B cell (primary cell): ENCODE measurements around the gene NEU2. TPM values are rescaled to one million over a fixed set of nuclear protein-coding genes. Genes with fewer than 3 reads are reported as not detected.

Experiments
- ATAC-seq: fragments of 200-7000 bp; cut with Tn5 transposase; one replicate; pipeline ENCODE4 v1.10.0; 2021; ENCODE audit warnings: low read depth, mild to moderate bottlenecking, moderate number of reproducible peaks, moderate library complexity
- CTCF ChIA-PET: fragments of 350-600 bp; sonication (Branson Sonifier 250); formaldehyde crosslinking; loops from one replicate; lab custom pipeline; 2021; ENCODE audit warnings: antibody characterized with exemption, inconsistent platforms; lab: Charles Lee
- POLR2A ChIA-PET: fragments of 350-600 bp; sonication (Branson Sonifier 250); formaldehyde crosslinking; loops from one replicate; lab custom pipeline; 2021; ENCODE audit warnings: antibody characterized with exemption; lab: Charles Lee
- DNase-seq: peaks from one replicate; pipeline ENCODE4 v3.0.0; 2013
- H2AFZ ChIP-seq: 2 replicates; pipeline ENCODE4 v1.6.1; 2012; ENCODE audit warnings: mild to moderate bottlenecking, low read depth, low read length; ENCODE audit not compliant: insufficient read depth, poor library complexity, severe bottlenecking
- H3K27ac ChIP-seq, 2 donors: 1 replicate in 1 of 2; 2 replicates in 1 of 2; pipeline ENCODE4 v1.5.1; 2012 to 2013; ENCODE audit warnings: low read length in 2 of 2, mild to moderate bottlenecking in 2 of 2, moderate library complexity in 1 of 2
- H3K27me3 ChIP-seq, 4 experiments: fragments of 200-600 bp in 1 of 4; sonication (generic) in 1 of 4; replicated peaks in 1 of 4; 1 replicate in 2 of 4; 2 replicates in 2 of 4; pipeline versions ENCODE4 v1.6.1 to v1.7.0; 2013 to 2016; ENCODE audit warnings: low read length in 3 of 4, mild to moderate bottlenecking in 2 of 4, mixed read lengths in 1 of 4, moderate library complexity in 1 of 4; ENCODE audit not compliant: insufficient read depth in 4 of 4, control insufficient read depth in 3 of 4; ENCODE audit errors: control extremely low read depth in 1 of 4
- H3K36me3 ChIP-seq, 2 experiments: replicated peaks in 1 of 2; 1 replicate in 1 of 2; 2 replicates in 1 of 2; pipeline versions ENCODE4 v1.6.1 to v1.7.1; 2013; ENCODE audit warnings: low read length in 1 of 2; ENCODE audit not compliant: insufficient read depth in 2 of 2, control insufficient read depth in 1 of 2; ENCODE audit errors: control extremely low read depth in 1 of 2, extremely low read depth in 1 of 2
- H3K4me1 ChIP-seq, 2 donors: fragments of 200-600 bp in 1 of 2; sonication (generic) in 1 of 2; 1 replicate in 1 of 2; 2 replicates in 1 of 2; pipeline versions ENCODE4 v1.5.1 to v1.6.1; 2013 to 2017; ENCODE audit warnings: low read length in 2 of 2; ENCODE audit not compliant: control insufficient read depth in 2 of 2, insufficient read depth in 2 of 2
- H3K4me2 ChIP-seq: replicated peaks from 2 replicates; pipeline ENCODE3; 2012; ENCODE audit warnings: mild to moderate bottlenecking, low read depth, low read length; ENCODE audit not compliant: poor library complexity, severe bottlenecking
- H3K4me3 ChIP-seq, 5 experiments: fragments of 200-600 bp in 1 of 5; sonication (generic) in 1 of 5; 1 replicate in 3 of 5; 2 replicates in 2 of 5; pipeline versions ENCODE4 v1.5.1 to v1.7.0; 2011 to 2016; ENCODE audit warnings: low read length in 4 of 5, mild to moderate bottlenecking in 4 of 5, low read depth in 2 of 5, control low read depth in 1 of 5, moderate library complexity in 1 of 5; ENCODE audit not compliant: insufficient read depth in 1 of 5; ENCODE audit errors: control extremely low read depth in 1 of 5, extremely low read depth in 1 of 5
- H3K79me2 ChIP-seq: fragments of 200-600 bp; sonication (generic); one replicate; pipeline ENCODE4 v1.6.0; 2016; ENCODE audit warnings: low read length; ENCODE audit not compliant: control insufficient read depth, insufficient read depth
- H3K9ac ChIP-seq: fragments of 200-600 bp; sonication (generic); 2 replicates; pipeline ENCODE4 v1.6.1; 2017; ENCODE audit warnings: mild to moderate bottlenecking, low read length, moderate library complexity
- H3K9me3 ChIP-seq, 3 donors: one replicate each; pipeline versions ENCODE4 v1.6.1 to v1.7.1; 2013; ENCODE audit warnings: low read length in 2 of 3; ENCODE audit not compliant: control insufficient read depth in 2 of 3, insufficient read depth in 1 of 3; ENCODE audit errors: control extremely low read depth in 1 of 3
- H4K20me1 ChIP-seq: 2 replicates; pipeline ENCODE4 v1.6.0; 2012; ENCODE audit warnings: mild to moderate bottlenecking, low read length; ENCODE audit not compliant: insufficient read depth, control insufficient read depth, poor library complexity, severe bottlenecking
- H3K27ac Mint-ChIP-seq: one replicate; pipeline ENCODE4 v1.8.0; 2021; ENCODE audit warnings: mixed read lengths
- H3K27me3 Mint-ChIP-seq: one replicate; pipeline ENCODE4 v1.8.0; 2021; ENCODE audit warnings: mixed read lengths
- H3K4me1 Mint-ChIP-seq: one replicate; pipeline ENCODE4 v1.8.0; 2021; ENCODE audit warnings: mixed read lengths
- H3K4me3 Mint-ChIP-seq: one replicate; pipeline ENCODE4 v1.8.0; 2021; ENCODE audit warnings: mixed read lengths
- H3K9me3 Mint-ChIP-seq: one replicate; pipeline ENCODE4 v1.8.0; 2022; ENCODE audit warnings: mixed read lengths; ENCODE audit not compliant: insufficient read depth
- EZH2 ChIP-seq: IDR thresholded peaks from 2 replicates; pipeline ENCODE4 v1.6.1; 2012; ENCODE audit warnings: borderline replicate concordance, low read depth, mild to moderate bottlenecking, moderate library complexity, low read length; ENCODE audit not compliant: insufficient read depth, poor library complexity, severe bottlenecking
- WGBS: methylation state at CpG from one replicate; pipeline ENCODE4 v1.1.5; 2013; ENCODE audit warnings: missing lambda C conversion rate; ENCODE audit not compliant: insufficient coverage; 5-methylcytosine and 5-hydroxymethylcytosine counted together
- intact Hi-C: fragments of 100-400 bp; cut with micrococcal nuclease; formaldehyde crosslinking; loops from one replicate; pipeline ENCODE4 v1.10.0; 2022
- polyA plus RNA-seq: library from polyadenylated mRNA; depleted of rRNA; stranded (reverse); fragments of >200 nt; gene quantifications from 2 replicates; pipeline ENCODE4 v1.2.3, GENCODE V29; 2012
- total RNA-seq, 2 donors: library from RNA; stranded (reverse); fragments of 120-200 nt in 1 of 2; gene quantifications; 1 replicate in 1 of 2; 2 replicates in 1 of 2; pipeline versions ENCODE4 v1.2.3 to v1.2.4, GENCODE V29; 2013 to 2022
- TF ChIP-seq, protein P1 (sequence below): fragments of 200-600 bp; IDR thresholded peaks from one replicate; pipeline ENCODE4 v1.8.0; 2022; ENCODE audit warnings: antibody characterized with exemption, mild to moderate bottlenecking

NEU2 gene
- total and polyA plus RNA-seq, 2 donors (not counting 1 experiment from before 2014, with no cell fraction given), result not detected

DNA sequence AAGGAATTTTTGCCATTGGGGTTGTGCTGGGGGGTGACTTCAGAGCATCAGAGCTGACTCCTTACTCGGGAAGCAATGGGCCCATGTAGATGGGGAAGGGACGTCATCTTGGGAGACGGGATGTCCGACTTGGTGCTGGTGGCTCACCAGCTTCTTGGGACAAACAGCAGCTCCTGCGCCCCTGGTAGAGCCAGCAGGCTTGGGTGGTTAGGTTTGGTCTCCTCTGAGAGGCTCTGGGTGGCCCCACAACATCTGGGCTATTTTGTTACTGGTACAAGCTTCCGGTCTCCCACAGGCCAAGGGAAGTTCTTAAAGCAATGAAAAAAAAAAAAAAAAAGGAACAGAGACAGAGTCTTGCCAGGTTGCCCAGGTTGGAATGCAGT lies 21.2 kb upstream of the NEU2 start:
- ChIA-PET CTCF (interaction anchor here (0.6 to 1.5 kb wide), 2 partner anchors 8 to 18 kb away, joined by 3 to 5 read pairs; no protein-coding TSS in a partner anchor), POLR2A (interaction anchor here (0.7 kb wide), 1 partner anchor 85 kb away, joined by 4 read pairs; no protein-coding TSS in a partner anchor)
- Histone ChIP-seq H3K27ac (no peak overlapping the region), H4K20me1 (no peaks in the 10 kb centered on the region), H2AFZ (no peak overlapping the region), H3K36me3 (no peaks in the 10 kb centered on the region), H3K4me1 (peaks cover 7 to 11% of the 10 kb centered on the region in 2 donors), H3K4me2 (no peak overlapping the region), H3K4me3 (no peak overlapping the region), H3K9ac (no peak overlapping the region), H3K9me3 (no peaks in the 10 kb centered on the region), H3K27me3 (no peaks in the 10 kb centered on the region), H3K79me2 (no peaks in the 10 kb centered on the region)
- Mint-ChIP-seq H3K27me3 (peaks cover 7% of the 10 kb centered on the region), H3K27ac (no peak overlapping the region), H3K9me3 (no peaks in the 10 kb centered on the region), H3K4me1 (peaks cover 10% of the 10 kb centered on the region), H3K4me3 (no peak overlapping the region)
- WGBS, result 90% methylated on average over 5 of the region's 6 CpGs
- DNase-seq (no peak), ATAC-seq (no peak)
- no peak for TF ChIP-seq EZH2
- TF ChIP-seq, protein P1, sequence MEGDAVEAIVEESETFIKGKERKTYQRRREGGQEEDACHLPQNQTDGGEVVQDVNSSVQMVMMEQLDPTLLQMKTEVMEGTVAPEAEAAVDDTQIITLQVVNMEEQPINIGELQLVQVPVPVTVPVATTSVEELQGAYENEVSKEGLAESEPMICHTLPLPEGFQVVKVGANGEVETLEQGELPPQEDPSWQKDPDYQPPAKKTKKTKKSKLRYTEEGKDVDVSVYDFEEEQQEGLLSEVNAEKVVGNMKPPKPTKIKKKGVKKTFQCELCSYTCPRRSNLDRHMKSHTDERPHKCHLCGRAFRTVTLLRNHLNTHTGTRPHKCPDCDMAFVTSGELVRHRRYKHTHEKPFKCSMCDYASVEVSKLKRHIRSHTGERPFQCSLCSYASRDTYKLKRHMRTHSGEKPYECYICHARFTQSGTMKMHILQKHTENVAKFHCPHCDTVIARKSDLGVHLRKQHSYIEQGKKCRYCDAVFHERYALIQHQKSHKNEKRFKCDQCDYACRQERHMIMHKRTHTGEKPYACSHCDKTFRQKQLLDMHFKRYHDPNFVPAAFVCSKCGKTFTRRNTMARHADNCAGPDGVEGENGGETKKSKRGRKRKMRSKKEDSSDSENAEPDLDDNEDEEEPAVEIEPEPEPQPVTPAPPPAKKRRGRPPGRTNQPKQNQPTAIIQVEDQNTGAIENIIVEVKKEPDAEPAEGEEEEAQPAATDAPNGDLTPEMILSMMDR, result no peak
- intact Hi-C loops, result no loop called here

DNA sequence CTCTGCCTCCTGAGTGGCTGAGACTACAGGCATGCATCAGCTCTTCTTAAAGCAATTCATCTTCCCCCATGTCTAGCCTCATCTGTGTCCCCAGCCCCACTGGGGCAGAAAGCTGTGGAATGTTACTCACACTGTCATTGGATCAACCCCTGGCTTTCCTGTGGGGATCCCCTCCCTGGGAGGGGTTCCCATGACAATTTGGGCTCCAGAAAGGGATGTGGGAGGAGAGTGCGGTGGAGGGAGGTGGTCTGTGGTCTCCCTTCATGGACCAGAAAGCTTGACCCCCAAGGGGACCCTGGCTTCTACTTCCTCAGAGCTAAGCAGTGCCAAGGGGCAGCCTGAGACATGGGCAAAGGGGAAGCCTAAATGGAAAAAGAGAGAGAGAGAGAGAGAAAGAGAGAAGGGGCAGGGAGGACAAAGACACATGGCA lies 20.8 kb upstream of the NEU2 start:
- H3K4me2 ChIP-seq, result no peak overlapping the region
- ATAC-seq, result no peak
- no peak overlapping the region for H2AFZ ChIP-seq
- intact Hi-C loops, result no loop called here
- peak overlapping the region; percentile 39 for H3K27ac Mint-ChIP-seq
- no peaks in the 10 kb centered on the region for H4K20me1 ChIP-seq
- no peaks in the 10 kb centered on the region for H3K9me3 ChIP-seq
- H3K27ac ChIP-seq, result no peak overlapping the region
- H3K4me3 ChIP-seq, result no peak overlapping the region
- ChIA-PET CTCF (interaction anchor here (1.5 kb wide), 1 partner anchor 17 kb away, joined by 5 read pairs; no protein-coding TSS in a partner anchor), POLR2A (interaction anchor here (0.7 kb wide), 1 partner anchor 84 kb away, joined by 4 read pairs; no protein-coding TSS in a partner anchor)
- H3K4me1 Mint-ChIP-seq, result peaks cover 10% of the 10 kb centered on the region
- H3K27me3 Mint-ChIP-seq, result peaks cover 2% of the 10 kb centered on the region
- H3K9me3 Mint-ChIP-seq, result no peaks in the 10 kb centered on the region
- no peaks in the 10 kb centered on the region for H3K27me3 ChIP-seq
- H3K9ac ChIP-seq, result no peak overlapping the region
- no peaks in the 10 kb centered on the region for H3K36me3 ChIP-seq
- 50% methylated on average over 1 of the region's 1 CpG for WGBS
- H3K79me2 ChIP-seq, result no peaks in the 10 kb centered on the region
- DNase-seq, result no peak
- no peak for TF ChIP-seq EZH2
- TF ChIP-seq, protein P1, result no peak
- peaks cover 7 to 11% of the 10 kb centered on the region in 2 donors for H3K4me1 ChIP-seq
- no peak overlapping the region for H3K4me3 Mint-ChIP-seq
